ENCODE measurements around the gene NOS2. TPM values are rescaled to one million over a fixed set of nuclear protein-coding genes. Genes with fewer than 3 reads are reported as not detected.
"Not testable (repeated sequence)": the region's sequence is repeated elsewhere in the genome, so short reads cannot be mapped to it uniquely, and the experiment has no call there.

NOS2 gene
- total RNA-seq, 1 donor from 2014 or later, result 1.0 TPM

GRCh38 chr17:27838607-27839006 is 38.3 kb upstream of the NOS2 start:
- not testable (repeated sequence) for H3K4me3 ChIP-seq (ENCODE audit: low read length in 3 of 3); H3K9me3 ChIP-seq (ENCODE audit: control insufficient read depth in 3 of 3, low read length in 3 of 3); H3K36me3 ChIP-seq (ENCODE audit: control insufficient read depth in 3 of 3, insufficient read depth in 3 of 3, low read length in 3 of 3); H3K4me1 ChIP-seq (ENCODE audit: control insufficient read depth in 3 of 3, insufficient read depth in 3 of 3, low read length in 3 of 3); H3K9ac ChIP-seq (ENCODE audit: low read depth in 1 of 3, low read length in 3 of 3); H3K27me3 ChIP-seq (ENCODE audit: control insufficient read depth in 3 of 3, insufficient read depth in 3 of 3, low read length in 3 of 3); H3K27ac ChIP-seq (ENCODE audit: low read depth, low read length)

GRCh38 chr17:27837769-27838168 is 37.4 kb upstream of the NOS2 start:
- not testable (repeated sequence) for H3K27ac ChIP-seq (ENCODE audit: low read depth, low read length); H3K4me3 ChIP-seq (ENCODE audit: low read length in 3 of 3); H3K9me3 ChIP-seq (ENCODE audit: control insufficient read depth in 3 of 3, low read length in 3 of 3); H3K36me3 ChIP-seq (ENCODE audit: control insufficient read depth in 3 of 3, insufficient read depth in 3 of 3, low read length in 3 of 3); H3K27me3 ChIP-seq (ENCODE audit: control insufficient read depth in 3 of 3, insufficient read depth in 3 of 3, low read length in 3 of 3); H3K4me1 ChIP-seq (ENCODE audit: control insufficient read depth in 3 of 3, insufficient read depth in 3 of 3, low read length in 3 of 3); H3K9ac ChIP-seq (ENCODE audit: low read depth in 1 of 3, low read length in 3 of 3)

DNA sequence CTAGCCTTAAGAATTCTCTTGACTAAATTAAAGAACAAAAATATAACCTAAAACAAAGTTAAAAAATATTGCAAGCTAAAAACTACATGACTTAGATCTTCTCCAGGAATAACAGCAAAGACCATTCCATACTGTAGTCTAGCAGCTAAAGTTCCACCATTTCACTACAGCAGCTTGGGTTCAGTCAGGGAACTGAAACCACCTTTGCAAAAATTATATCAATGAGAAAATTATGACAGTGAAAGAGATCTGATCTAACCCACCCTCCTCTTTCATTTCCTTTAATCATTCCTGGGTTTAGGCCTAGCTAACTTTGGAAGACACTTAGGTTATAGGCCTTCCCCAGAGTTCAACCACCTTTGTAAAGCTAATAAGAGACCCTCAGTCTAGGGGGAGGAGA is 36.3 kb upstream of the NOS2 start:
- no peaks in the 10 kb centered on the region for H3K36me3 ChIP-seq (ENCODE audit: control insufficient read depth in 3 of 3, insufficient read depth in 3 of 3, low read length in 3 of 3)

DNA sequence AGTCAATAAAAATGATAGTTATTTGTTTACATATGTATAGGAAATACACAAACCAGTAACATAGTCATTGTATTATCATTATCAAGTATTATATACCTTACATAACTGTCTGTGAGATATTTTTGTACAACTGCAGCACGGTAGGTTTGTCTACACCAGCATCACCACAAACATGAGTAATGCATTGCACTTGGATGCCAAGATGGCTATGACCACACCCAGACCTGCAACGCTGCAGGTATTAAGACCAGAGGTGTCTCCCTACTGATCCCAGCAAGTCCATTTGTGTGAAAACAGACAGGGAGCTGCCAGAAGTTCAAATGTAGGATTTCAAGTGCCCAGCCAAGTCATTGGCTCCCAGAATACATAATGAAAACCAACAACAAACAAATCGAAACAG is 34.2 kb upstream of the NOS2 start:
- no peaks in the 10 kb centered on the region for H3K36me3 ChIP-seq (ENCODE audit: control insufficient read depth in 3 of 3, insufficient read depth in 3 of 3, low read length in 3 of 3)

More for the DNA sequence above, 36.3 kb upstream of the NOS2 start:
- no peak overlapping the region for H3K4me3 ChIP-seq (ENCODE audit: low read length in 3 of 3)
- H3K9me3 ChIP-seq (ENCODE audit: control insufficient read depth in 3 of 3, low read length in 3 of 3), result no peaks in the 10 kb centered on the region
- H3K4me1 ChIP-seq (ENCODE audit: control insufficient read depth in 3 of 3, insufficient read depth in 3 of 3, low read length in 3 of 3), result no peaks in the 10 kb centered on the region
- H3K9ac ChIP-seq (ENCODE audit: low read depth in 1 of 3, low read length in 3 of 3), result no peak overlapping the region
- no peaks in the 10 kb centered on the region for H3K27me3 ChIP-seq (ENCODE audit: control insufficient read depth in 3 of 3, insufficient read depth in 3 of 3, low read length in 3 of 3)
- H3K27ac ChIP-seq (ENCODE audit: low read depth, low read length), result no peak overlapping the region

DNA sequence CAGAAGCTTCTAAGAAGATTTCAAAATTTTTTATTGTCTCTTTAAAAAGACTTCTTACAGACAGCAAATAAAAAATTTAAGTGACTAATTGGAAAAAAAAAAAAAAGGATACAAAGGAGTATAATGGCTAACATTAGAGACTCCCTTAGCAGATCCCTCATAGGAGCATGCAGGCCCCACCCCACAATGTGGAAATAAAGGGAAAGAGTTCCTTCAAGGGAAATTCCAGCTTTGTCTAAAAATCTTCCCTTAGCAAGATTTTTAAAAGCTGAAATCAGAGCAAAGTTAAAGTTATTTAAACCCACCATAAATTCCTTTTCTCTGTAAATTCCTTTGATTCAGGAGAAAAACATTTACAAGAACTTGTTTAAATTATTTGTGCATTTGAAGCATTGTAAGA is 32.5 kb upstream of the NOS2 start:
- no peak overlapping the region for H3K9ac ChIP-seq (ENCODE audit: low read depth in 1 of 3, low read length in 3 of 3)
- H3K27me3 ChIP-seq (ENCODE audit: control insufficient read depth in 3 of 3, insufficient read depth in 3 of 3, low read length in 3 of 3), result no peaks in the 10 kb centered on the region
- H3K4me3 ChIP-seq (ENCODE audit: low read length in 3 of 3), result no peak overlapping the region
- H3K4me1 ChIP-seq (ENCODE audit: control insufficient read depth in 3 of 3, insufficient read depth in 3 of 3, low read length in 3 of 3), result no peaks in the 10 kb centered on the region
- H3K27ac ChIP-seq (ENCODE audit: low read depth, low read length), result no peak overlapping the region
- no peaks in the 10 kb centered on the region for H3K36me3 ChIP-seq (ENCODE audit: control insufficient read depth in 3 of 3, insufficient read depth in 3 of 3, low read length in 3 of 3)
- no peaks in the 10 kb centered on the region for H3K9me3 ChIP-seq (ENCODE audit: control insufficient read depth in 3 of 3, low read length in 3 of 3)

More for the DNA sequence above, 34.2 kb upstream of the NOS2 start:
- no peak overlapping the region for H3K27ac ChIP-seq (ENCODE audit: low read depth, low read length)
- H3K9ac ChIP-seq (ENCODE audit: low read depth in 1 of 3, low read length in 3 of 3), result no peak overlapping the region
- no peaks in the 10 kb centered on the region for H3K27me3 ChIP-seq (ENCODE audit: control insufficient read depth in 3 of 3, insufficient read depth in 3 of 3, low read length in 3 of 3)
- no peaks in the 10 kb centered on the region for H3K4me1 ChIP-seq (ENCODE audit: control insufficient read depth in 3 of 3, insufficient read depth in 3 of 3, low read length in 3 of 3)
- H3K4me3 ChIP-seq (ENCODE audit: low read length in 3 of 3), result no peak overlapping the region
- H3K9me3 ChIP-seq (ENCODE audit: control insufficient read depth in 3 of 3, low read length in 3 of 3), result no peaks in the 10 kb centered on the region

- not testable (repeated sequence) for H3K4me1 ChIP-seq (ENCODE audit: control insufficient read depth in 3 of 3, insufficient read depth in 3 of 3, low read length in 3 of 3); H3K4me3 ChIP-seq (ENCODE audit: low read length in 3 of 3); H3K27ac ChIP-seq (ENCODE audit: low read depth, low read length); H3K9ac ChIP-seq (ENCODE audit: low read depth in 1 of 3, low read length in 3 of 3); H3K36me3 ChIP-seq (ENCODE audit: control insufficient read depth in 3 of 3, insufficient read depth in 3 of 3, low read length in 3 of 3); H3K9me3 ChIP-seq (ENCODE audit: control insufficient read depth in 3 of 3, low read length in 3 of 3); H3K27me3 ChIP-seq (ENCODE audit: control insufficient read depth in 3 of 3, insufficient read depth in 3 of 3, low read length in 3 of 3)
Measured at GRCh38 chr17:27829888-27830287, 29.6 kb upstream of the NOS2 start.

DNA sequence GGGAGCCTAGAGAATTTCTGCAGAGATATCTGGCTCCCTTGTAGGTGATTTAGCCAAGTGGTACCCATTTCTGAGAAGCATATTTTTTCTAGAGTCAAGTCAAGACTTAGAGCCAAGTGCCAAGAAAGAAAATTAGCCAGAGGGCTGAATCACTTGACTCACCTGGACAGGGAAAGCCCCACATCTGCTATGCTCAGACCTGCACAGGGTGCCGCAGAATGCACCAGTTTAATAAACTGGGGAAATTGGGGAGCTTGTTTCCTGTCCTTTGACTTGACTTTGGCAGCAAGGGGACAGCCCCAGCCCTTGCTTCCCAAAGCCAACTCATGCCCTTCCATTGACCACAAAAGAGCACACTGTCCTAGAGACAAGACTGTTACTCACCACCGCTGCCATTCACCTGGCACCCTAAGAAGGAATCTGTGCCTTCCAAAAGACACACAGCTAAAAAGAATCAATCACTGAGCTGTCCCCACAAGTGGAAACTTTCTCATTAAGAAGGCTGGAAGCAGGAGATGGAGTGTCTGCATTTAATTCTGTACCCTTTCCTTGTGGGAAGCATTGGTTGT is 28.9 kb upstream of the NOS2 start:
- H3K27me3 ChIP-seq (ENCODE audit: control insufficient read depth in 3 of 3, insufficient read depth in 3 of 3, low read length in 3 of 3); H3K4me1 ChIP-seq (ENCODE audit: control insufficient read depth in 3 of 3, insufficient read depth in 3 of 3, low read length in 3 of 3); H3K36me3 ChIP-seq (ENCODE audit: control insufficient read depth in 3 of 3, insufficient read depth in 3 of 3, low read length in 3 of 3); H3K27ac ChIP-seq (ENCODE audit: low read depth, low read length); H3K9me3 ChIP-seq (ENCODE audit: control insufficient read depth in 3 of 3, low read length in 3 of 3); H3K9ac ChIP-seq (ENCODE audit: low read depth in 1 of 3, low read length in 3 of 3); H3K4me3 ChIP-seq (ENCODE audit: low read length in 3 of 3): not testable (repeated sequence)

DNA sequence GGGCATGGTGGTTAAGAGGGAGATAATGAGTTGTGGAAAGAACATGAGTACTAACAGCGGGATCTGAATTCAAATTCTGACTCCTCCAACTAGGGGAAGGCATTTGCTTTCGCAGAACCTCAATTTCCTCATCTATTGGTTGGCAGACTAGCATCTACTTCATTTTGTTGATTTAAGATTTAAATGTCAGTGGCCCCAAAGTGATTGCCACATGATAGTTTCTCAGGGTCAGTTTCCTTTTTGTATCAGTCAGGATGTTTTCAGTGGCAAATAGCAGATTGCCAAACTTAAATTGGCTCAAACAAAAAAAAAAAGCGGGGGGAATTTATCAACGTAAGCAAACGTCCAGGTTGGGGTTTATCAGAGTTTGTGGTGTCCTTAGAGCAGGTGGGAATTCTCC is 25.1 kb upstream of the NOS2 start:
- Histone ChIP-seq H3K9ac (ENCODE audit: low read depth in 1 of 3, low read length in 3 of 3) (no peak overlapping the region), H3K4me1 (ENCODE audit: control insufficient read depth in 3 of 3, insufficient read depth in 3 of 3, low read length in 3 of 3) (no peaks in the 10 kb centered on the region), H3K4me3 (ENCODE audit: low read length in 3 of 3) (no peak overlapping the region), H3K27ac (ENCODE audit: low read depth, low read length) (no peak overlapping the region), H3K9me3 (ENCODE audit: control insufficient read depth in 3 of 3, low read length in 3 of 3) (peaks cover 0 to 3% (median 2%) of the 10 kb centered on the region in 3 donors), H3K36me3 (ENCODE audit: control insufficient read depth in 3 of 3, insufficient read depth in 3 of 3, low read length in 3 of 3) (no peaks in the 10 kb centered on the region), H3K27me3 (ENCODE audit: control insufficient read depth in 3 of 3, insufficient read depth in 3 of 3, low read length in 3 of 3) (no peaks in the 10 kb centered on the region)

DNA sequence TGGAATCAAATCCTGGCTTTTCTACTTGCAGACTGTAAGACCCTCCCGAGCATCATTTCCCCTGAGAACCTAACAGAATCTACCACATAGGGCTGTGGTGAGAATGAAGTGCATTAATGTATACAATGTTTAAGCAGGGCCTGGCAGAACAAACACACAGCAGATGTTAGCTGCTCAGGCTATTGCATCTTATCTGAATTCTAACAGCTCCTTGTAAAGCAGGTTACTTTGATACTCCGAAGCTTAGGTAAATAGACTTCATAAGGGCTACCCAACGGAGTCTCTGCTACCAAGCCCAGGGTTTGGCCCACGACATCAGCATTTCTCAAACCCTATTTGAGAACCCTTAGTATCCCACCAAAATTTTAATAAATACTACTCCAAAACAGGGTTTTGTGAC is 24.4 kb upstream of the NOS2 start:
- no peak overlapping the region for H3K27ac ChIP-seq (ENCODE audit: low read depth, low read length)
- H3K4me3 ChIP-seq (ENCODE audit: low read length in 3 of 3), result no peak overlapping the region
- peaks cover 0 to 3% (median 2%) of the 10 kb centered on the region in 3 donors for H3K9me3 ChIP-seq (ENCODE audit: control insufficient read depth in 3 of 3, low read length in 3 of 3)
- H3K27me3 ChIP-seq (ENCODE audit: control insufficient read depth in 3 of 3, insufficient read depth in 3 of 3, low read length in 3 of 3), result no peaks in the 10 kb centered on the region
- H3K36me3 ChIP-seq (ENCODE audit: control insufficient read depth in 3 of 3, insufficient read depth in 3 of 3, low read length in 3 of 3), result no peaks in the 10 kb centered on the region
- H3K4me1 ChIP-seq (ENCODE audit: control insufficient read depth in 3 of 3, insufficient read depth in 3 of 3, low read length in 3 of 3), result no peaks in the 10 kb centered on the region
- no peak overlapping the region for H3K9ac ChIP-seq (ENCODE audit: low read depth in 1 of 3, low read length in 3 of 3)

DNA sequence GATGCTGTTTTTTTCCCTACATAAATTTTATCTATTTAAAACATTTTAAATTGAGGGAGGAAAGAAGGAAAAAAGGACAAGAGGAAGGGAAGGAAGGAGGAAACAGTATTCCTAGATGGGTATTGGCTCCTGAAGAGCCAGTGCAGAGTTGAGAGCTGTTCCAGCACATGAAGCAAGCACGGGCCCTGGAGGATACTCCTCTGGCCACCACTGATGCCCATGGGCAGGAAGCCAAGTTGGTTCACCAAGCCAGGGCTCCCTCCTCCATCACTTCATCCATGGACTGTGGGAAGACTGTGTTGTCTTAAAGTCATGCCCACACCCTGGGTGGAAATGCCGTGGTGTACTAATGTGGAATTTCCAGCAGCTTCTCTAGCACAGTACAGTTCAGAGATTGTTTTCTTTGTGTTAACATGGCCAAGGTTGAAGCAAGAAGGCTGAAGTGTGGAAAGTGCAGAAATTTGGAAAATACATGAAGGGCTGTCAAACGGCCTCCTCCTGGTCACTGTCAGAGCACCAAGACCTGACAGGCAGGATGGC is 23.9 kb upstream of the NOS2 start:
- Histone ChIP-seq H3K9ac (ENCODE audit: low read depth in 1 of 3, low read length in 3 of 3) (no peak overlapping the region), H3K4me3 (ENCODE audit: low read length in 3 of 3) (no peak overlapping the region), H3K9me3 (ENCODE audit: control insufficient read depth in 3 of 3, low read length in 3 of 3) (peaks cover 0 to 3% (median 2%) of the 10 kb centered on the region in 3 donors), H3K27me3 (ENCODE audit: control insufficient read depth in 3 of 3, insufficient read depth in 3 of 3, low read length in 3 of 3) (no peaks in the 10 kb centered on the region), H3K27ac (ENCODE audit: low read depth, low read length) (no peak overlapping the region), H3K4me1 (ENCODE audit: control insufficient read depth in 3 of 3, insufficient read depth in 3 of 3, low read length in 3 of 3) (no peaks in the 10 kb centered on the region), H3K36me3 (ENCODE audit: control insufficient read depth in 3 of 3, insufficient read depth in 3 of 3, low read length in 3 of 3) (no peaks in the 10 kb centered on the region)

All from skeletal muscle tissue (tissue), 4 donors.